ENCODE results near the gene NOS3. TPM values are rescaled to one million over a fixed set of nuclear protein-coding genes. Genes with fewer than 3 reads are reported as not detected.

NOS3 gene
- total RNA-seq, 1 experiment from 2014 or later: 0.66 TPM

DNA sequence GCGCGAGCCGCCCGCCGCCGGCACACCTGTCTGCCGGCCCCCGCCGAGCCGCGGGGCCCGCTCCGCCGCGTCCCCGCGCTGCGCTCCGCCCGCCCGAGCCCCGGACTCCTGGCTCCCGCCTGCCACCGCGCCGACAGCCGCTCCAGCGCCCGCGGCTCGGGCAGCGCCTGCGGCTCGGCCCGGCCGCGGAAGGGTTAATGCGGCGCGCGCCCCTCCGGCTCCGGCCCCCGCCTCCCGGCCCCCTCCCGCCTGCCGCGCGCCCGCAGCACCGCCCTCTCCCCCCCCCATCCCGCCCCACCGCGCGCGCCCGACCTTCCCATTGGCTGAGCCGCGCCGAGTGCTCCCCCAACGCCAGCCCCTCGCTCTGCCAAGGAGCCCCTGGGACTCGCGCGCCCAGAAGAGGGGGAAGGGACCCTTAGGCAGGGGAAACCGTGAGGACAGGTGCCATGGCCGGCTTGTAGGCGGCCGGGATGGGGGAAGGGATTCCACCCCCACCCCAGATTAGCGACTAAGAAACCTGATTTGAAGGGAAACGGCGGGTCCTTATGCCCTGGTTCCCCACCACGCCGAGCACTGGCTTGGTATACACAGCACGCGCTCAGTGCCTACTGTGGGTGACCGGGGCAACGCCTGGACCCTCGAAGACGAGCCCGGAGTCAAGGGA, 12.6 kb upstream of the NOS3 start, which contains the start of gene KCNH2:
TSS of gene KCNH2 (minus strand) at position 196 of the 664 bp plus-strand sequence. CDS start 408 bp downstream, outside the sequence.
- TF ChIP-seq, protein P1, sequence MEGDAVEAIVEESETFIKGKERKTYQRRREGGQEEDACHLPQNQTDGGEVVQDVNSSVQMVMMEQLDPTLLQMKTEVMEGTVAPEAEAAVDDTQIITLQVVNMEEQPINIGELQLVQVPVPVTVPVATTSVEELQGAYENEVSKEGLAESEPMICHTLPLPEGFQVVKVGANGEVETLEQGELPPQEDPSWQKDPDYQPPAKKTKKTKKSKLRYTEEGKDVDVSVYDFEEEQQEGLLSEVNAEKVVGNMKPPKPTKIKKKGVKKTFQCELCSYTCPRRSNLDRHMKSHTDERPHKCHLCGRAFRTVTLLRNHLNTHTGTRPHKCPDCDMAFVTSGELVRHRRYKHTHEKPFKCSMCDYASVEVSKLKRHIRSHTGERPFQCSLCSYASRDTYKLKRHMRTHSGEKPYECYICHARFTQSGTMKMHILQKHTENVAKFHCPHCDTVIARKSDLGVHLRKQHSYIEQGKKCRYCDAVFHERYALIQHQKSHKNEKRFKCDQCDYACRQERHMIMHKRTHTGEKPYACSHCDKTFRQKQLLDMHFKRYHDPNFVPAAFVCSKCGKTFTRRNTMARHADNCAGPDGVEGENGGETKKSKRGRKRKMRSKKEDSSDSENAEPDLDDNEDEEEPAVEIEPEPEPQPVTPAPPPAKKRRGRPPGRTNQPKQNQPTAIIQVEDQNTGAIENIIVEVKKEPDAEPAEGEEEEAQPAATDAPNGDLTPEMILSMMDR (conservative IDR thresholded peaks at IDR 0.05; ENCODE audit: low read depth, low read length): no peak
- 0 out of 2 replicates have a peak, but pooled peaks have one; percentile 27 for TF ChIP-seq EZH2phosphoT487 (IDR thresholded peaks at IDR 0.05; ENCODE audit: borderline replicate concordance, low read length)
- Histone ChIP-seq H3F3A (ENCODE audit: low read length, unreplicated experiment) (no peaks in the 10 kb centered on the region), H3K9ac (ENCODE audit: low read length) (no peak within 1 kb of the TSS), H4K20me1 (ENCODE audit: low read length) (no peaks in the 10 kb centered on the region), H3K36me3 (ENCODE audit: low read depth, low read length) (no peaks in the 10 kb centered on the region), H2AFZ (ENCODE audit: low read length) (no peak within 1 kb of the TSS), H3K9me3 (ENCODE audit: low read length) (no peaks in the 10 kb centered on the region), H3K4me3 (ENCODE audit: low read length) (peak within 1 kb of the TSS; percentile 47), H3K9me2 (replicated peaks; ENCODE audit: low read length) (no peaks in the 10 kb centered on the region), H3K4me1 (ENCODE audit: insufficient read depth, low read length) (no peaks in the 10 kb centered on the region; the same call in 1 of the 2 replicates), H3K4me2 (ENCODE audit: low read length) (peak within 1 kb of the TSS; percentile 69), H3K27me3 (ENCODE audit: low read length) (peaks cover 33% of the 10 kb centered on the region), H3K27ac (ENCODE audit: low read length) (no peak within 1 kb of the TSS), H3K79me2 (ENCODE audit: low read length) (no peaks in the 10 kb centered on the region)
- DNase-seq: no peak
- BruUV-seq (replicated peaks): no TSS peak
- POLR2A ChIA-PET (ENCODE audit: unreplicated experiment): no interaction called here
- intact Hi-C loops (cut with micrococcal nuclease): loop anchor here (10.0 kb wide), 1 partner anchor 137 kb away; no protein-coding TSS in a partner anchor
- CTCF ChIA-PET: no interaction called here
- no peak for ATAC-seq

DNA sequence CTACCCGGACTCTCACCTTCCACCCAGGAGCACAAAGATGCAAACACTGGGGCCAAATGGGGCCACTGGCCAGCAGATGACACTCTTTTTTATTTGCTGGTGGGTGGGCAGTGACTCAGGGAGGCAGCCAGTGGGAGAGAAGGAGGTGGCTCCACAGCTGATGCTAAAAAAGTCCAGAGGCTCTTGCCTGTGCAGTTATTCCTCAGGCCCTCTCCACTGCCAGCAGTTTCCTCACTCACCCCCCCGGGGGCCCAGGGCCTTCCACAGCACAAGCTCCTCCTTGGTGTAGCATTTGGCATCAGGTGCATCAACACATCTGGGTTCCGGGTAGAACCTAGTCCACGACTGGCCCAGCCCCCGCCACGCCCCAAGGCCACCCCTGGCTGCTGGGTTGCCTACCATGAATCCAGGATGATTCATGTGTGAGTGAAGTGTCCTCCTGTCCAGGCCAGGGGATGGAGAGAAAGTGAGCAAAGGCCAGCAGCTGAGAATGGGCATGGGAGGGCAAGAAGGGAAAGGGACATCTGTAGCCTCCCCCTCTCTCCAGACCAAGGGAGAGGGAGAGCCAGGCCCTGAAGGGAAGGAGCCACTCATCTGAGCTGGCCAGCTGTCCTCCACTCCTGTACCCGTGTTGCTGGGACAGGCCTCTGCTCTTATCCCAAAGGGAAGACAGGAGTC, 11.0 kb upstream of the NOS3 start:
- POLR2A ChIA-PET (ENCODE audit: unreplicated experiment): no interaction called here
- no peak for TF ChIP-seq EZH2phosphoT487 (IDR thresholded peaks at IDR 0.05; ENCODE audit: borderline replicate concordance, low read length)
- no peak for TF ChIP-seq EZH2 (IDR thresholded peaks at IDR 0.05; ENCODE audit: low read length, unreplicated experiment)
- TF ChIP-seq, protein P1 (conservative IDR thresholded peaks at IDR 0.05; ENCODE audit: low read depth, low read length): no peak
- Histone ChIP-seq H3K4me3 (ENCODE audit: low read length) (no peak overlapping the region), H3K27ac (ENCODE audit: low read length) (no peak overlapping the region), H2AFZ (ENCODE audit: low read length) (no peak overlapping the region), H3K27me3 (ENCODE audit: low read length) (peaks cover 33% of the 10 kb centered on the region), H4K20me1 (ENCODE audit: low read length) (no peaks in the 10 kb centered on the region), H3K9me2 (replicated peaks; ENCODE audit: low read length) (no peaks in the 10 kb centered on the region), H3K4me1 (ENCODE audit: insufficient read depth, low read length) (no peaks in the 10 kb centered on the region; the same call in 1 of the 2 replicates), H3F3A (ENCODE audit: low read length, unreplicated experiment) (no peaks in the 10 kb centered on the region), H3K9ac (ENCODE audit: low read length) (no peak overlapping the region), H3K36me3 (ENCODE audit: low read depth, low read length) (no peaks in the 10 kb centered on the region), H3K4me2 (ENCODE audit: low read length) (no peak overlapping the region), H3K79me2 (ENCODE audit: low read length) (no peaks in the 10 kb centered on the region), H3K9me3 (ENCODE audit: low read length) (no peaks in the 10 kb centered on the region)
- DNase-seq: no peak
- BruUV-seq (replicated peaks): no TSS peak
- CTCF ChIA-PET: no interaction called here
- peak; percentile 39 for ATAC-seq
- intact Hi-C loops (cut with micrococcal nuclease): loop anchor here (10.0 kb wide), 1 partner anchor 135 kb away; no protein-coding TSS in a partner anchor

DNA sequence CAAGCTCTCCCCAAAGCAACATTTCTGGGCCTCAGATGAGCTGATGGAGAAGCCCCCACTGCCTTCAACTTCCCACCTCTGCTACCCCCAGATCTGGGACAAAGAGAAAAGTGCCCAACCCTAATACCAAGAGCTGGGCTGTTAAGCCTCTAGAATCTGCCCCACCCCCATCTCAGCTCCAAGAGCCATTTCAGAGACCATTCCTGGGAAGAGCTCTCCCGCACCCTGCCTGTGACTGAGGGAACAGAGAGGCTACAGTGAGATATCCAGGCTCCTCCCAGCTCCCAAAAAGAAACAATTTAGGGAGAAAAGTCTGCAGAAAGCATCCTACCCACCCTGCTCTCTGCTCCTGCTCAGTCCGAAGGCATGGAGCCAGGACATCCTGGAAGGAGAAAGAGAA, 10.2 kb upstream of the NOS3 start:
- Histone ChIP-seq H3K79me2 (ENCODE audit: low read length) (no peaks in the 10 kb centered on the region), H2AFZ (ENCODE audit: low read length) (no peak overlapping the region), H3K4me3 (ENCODE audit: low read length) (no peak overlapping the region), H4K20me1 (ENCODE audit: low read length) (no peaks in the 10 kb centered on the region), H3K9ac (ENCODE audit: low read length) (no peak overlapping the region), H3K4me2 (ENCODE audit: low read length) (no peak overlapping the region), H3K27ac (ENCODE audit: low read length) (no peak overlapping the region), H3K9me2 (replicated peaks; ENCODE audit: low read length) (no peaks in the 10 kb centered on the region), H3K36me3 (ENCODE audit: low read depth, low read length) (no peaks in the 10 kb centered on the region), H3F3A (ENCODE audit: low read length, unreplicated experiment) (no peaks in the 10 kb centered on the region), H3K9me3 (ENCODE audit: low read length) (no peaks in the 10 kb centered on the region), H3K27me3 (ENCODE audit: low read length) (peaks cover 33% of the 10 kb centered on the region), H3K4me1 (ENCODE audit: insufficient read depth, low read length) (no peaks in the 10 kb centered on the region)
- intact Hi-C loops (cut with micrococcal nuclease): no loop called here
- DNase-seq (no peak), ATAC-seq (no peak)
- no TSS peak for BruUV-seq (replicated peaks)
- ChIA-PET CTCF (no interaction called here), POLR2A (ENCODE audit: unreplicated experiment) (no interaction called here)
- TF ChIP-seq EZH2phosphoT487 (IDR thresholded peaks at IDR 0.05; ENCODE audit: borderline replicate concordance, low read length): no peak
- TF ChIP-seq EZH2 (IDR thresholded peaks at IDR 0.05; ENCODE audit: low read length, unreplicated experiment): no peak
- TF ChIP-seq, protein P1 (conservative IDR thresholded peaks at IDR 0.05; ENCODE audit: low read depth, low read length): no peak
